CD14-positive monocyte (primary cell): ENCODE measurements around the gene FUT4. TPM values are rescaled to one million over a fixed set of nuclear protein-coding genes. Genes with fewer than 3 reads are reported as not detected.
A peak's percentile ranks its signal among the peaks of the same experiment; 100 is the strongest.

Experiments
- DNase-seq, 3 donors: peaks; one replicate each; pipeline ENCODE4 v3.0.0-alpha.2; 2011 to 2022
- H2AFZ ChIP-seq: 2 replicates; pipeline ENCODE4 v1.6.0; 2012; ENCODE audit warnings: mild to moderate bottlenecking, low read depth, low read length, inconsistent platforms; ENCODE audit not compliant: insufficient read depth, poor library complexity, severe bottlenecking
- H3K27ac ChIP-seq, 2 donors: 1 replicate in 1 of 2; 2 replicates in 1 of 2; pipeline ENCODE4 v1.5.1; 2012 to 2013; ENCODE audit warnings: low read length in 2 of 2, control low read depth in 1 of 2, inconsistent platforms in 1 of 2, low read depth in 1 of 2, mild to moderate bottlenecking in 1 of 2
- H3K27me3 ChIP-seq, 2 donors: one replicate each; pipeline versions ENCODE4 v1.6.0 to v1.6.1; 2011 to 2013; ENCODE audit warnings: low read length in 2 of 2; ENCODE audit not compliant: control insufficient read depth in 2 of 2, insufficient read depth in 2 of 2
- H3K36me3 ChIP-seq, 2 donors: replicated peaks in 1 of 2; 1 replicate in 1 of 2; 2 replicates in 1 of 2; pipeline versions ENCODE4 v1.5.1 to v1.6.1; 2012 to 2013; ENCODE audit warnings: low read length in 2 of 2, control low read depth in 1 of 2, inconsistent platforms in 1 of 2, mild to moderate bottlenecking in 1 of 2; ENCODE audit not compliant: insufficient read depth in 2 of 2, control insufficient read depth in 1 of 2
- H3K4me1 ChIP-seq, 2 donors: 1 replicate in 1 of 2; 2 replicates in 1 of 2; pipeline versions ENCODE4 v1.5.1 to v1.6.1; 2012 to 2013; ENCODE audit warnings: low read length in 2 of 2, control low read depth in 1 of 2, inconsistent platforms in 1 of 2, mild to moderate bottlenecking in 1 of 2, moderate library complexity in 1 of 2; ENCODE audit not compliant: insufficient read depth in 2 of 2, control insufficient read depth in 1 of 2
- H3K4me2 ChIP-seq: replicated peaks from 2 replicates; pipeline ENCODE3; 2012; ENCODE audit warnings: low read length, moderate library complexity, mild to moderate bottlenecking; ENCODE audit not compliant: poor library complexity, severe bottlenecking; ENCODE audit errors: extremely low read depth
- H3K4me3 ChIP-seq, 3 experiments: fragments of 200-600 bp in 1 of 3; sonication (generic) in 1 of 3; replicated peaks in 1 of 3; 1 replicate in 2 of 3; 2 replicates in 1 of 3; pipeline ENCODE4 v1.5.1; 2011 to 2013; ENCODE audit warnings: low read length in 3 of 3, mild to moderate bottlenecking in 3 of 3, control low read depth in 2 of 3, low read depth in 2 of 3, inconsistent platforms in 1 of 3, moderate library complexity in 1 of 3
- H3K79me2 ChIP-seq: 2 replicates; pipeline ENCODE4 v1.6.0; 2012; ENCODE audit warnings: mild to moderate bottlenecking, control low read depth, inconsistent platforms, low read length, moderate library complexity; ENCODE audit not compliant: insufficient read depth
- H3K9ac ChIP-seq: 2 replicates; pipeline ENCODE4 v1.6.0; 2017; ENCODE audit warnings: low read length, mild to moderate bottlenecking; ENCODE audit not compliant: insufficient read depth, poor library complexity, severe bottlenecking
- H3K9me3 ChIP-seq, 2 donors: replicated peaks in 1 of 2; 1 replicate in 1 of 2; 2 replicates in 1 of 2; pipeline versions ENCODE4 v1.5.1 to v1.6.1; 2012 to 2013; ENCODE audit warnings: low read length in 2 of 2, control low read depth in 1 of 2; ENCODE audit not compliant: control insufficient read depth in 1 of 2, insufficient read depth in 1 of 2
- H4K20me1 ChIP-seq: 2 replicates; pipeline ENCODE4 v1.6.0; 2012; ENCODE audit warnings: mild to moderate bottlenecking, low read length, control low read depth, moderate library complexity; ENCODE audit not compliant: insufficient read depth
- H3K27ac Mint-ChIP-seq, 7 donors: one replicate each; pipeline ENCODE4 v1.8.0; 2020; ENCODE audit warnings: mild to moderate bottlenecking in 7 of 7, mixed read lengths in 7 of 7, moderate library complexity in 6 of 7, inconsistent platforms in 2 of 7
- H3K27me3 Mint-ChIP-seq, 3 donors: one replicate each; pipeline ENCODE4 v1.8.0; 2021 to 2022; ENCODE audit warnings: low read depth in 3 of 3, mild to moderate bottlenecking in 3 of 3, mixed read lengths in 3 of 3, moderate library complexity in 3 of 3, inconsistent platforms in 1 of 3
- H3K36me3 Mint-ChIP-seq, 2 donors: one replicate each; pipeline ENCODE4 v1.8.0; 2020; ENCODE audit warnings: mixed read lengths in 2 of 2, inconsistent platforms in 1 of 2, mild to moderate bottlenecking in 1 of 2
- H3K4me1 Mint-ChIP-seq: one replicate; pipeline ENCODE4 v1.8.0; 2020; ENCODE audit warnings: mild to moderate bottlenecking, mixed read lengths
- H3K4me3 Mint-ChIP-seq, 2 donors: one replicate each; pipeline ENCODE4 v1.8.0; 2020; ENCODE audit warnings: mild to moderate bottlenecking in 2 of 2, mixed read lengths in 2 of 2, moderate library complexity in 1 of 2
- H3K9me3 Mint-ChIP-seq, 7 donors: one replicate each; pipeline ENCODE4 v1.8.0; 2020 to 2022; ENCODE audit warnings: mixed read lengths in 7 of 7, mild to moderate bottlenecking in 6 of 7, moderate library complexity in 6 of 7, inconsistent platforms in 2 of 7
- CTCF ChIP-seq: fragments of 200-600 bp; IDR thresholded peaks from one replicate; pipeline ENCODE4 v1.8.0; 2022; ENCODE audit warnings: antibody characterized with exemption, mild to moderate bottlenecking
- WGBS: methylation state at CpG from one replicate; pipeline ENCODE4 v1.1.5; 2013; ENCODE audit warnings: missing lambda C conversion rate; ENCODE audit not compliant: insufficient coverage; 5-methylcytosine and 5-hydroxymethylcytosine counted together
- intact Hi-C, 2 donors: fragments of 100-400 bp; cut with micrococcal nuclease; formaldehyde crosslinking; loops; one replicate each; pipeline versions ENCODE4 v1.15.0 to v1.15.1; 2023
- polyA plus RNA-seq, 3 donors: library from polyadenylated mRNA; depleted of rRNA in 1 of 3; unstranded in 2 of 3; stranded (reverse) in 1 of 3; fragments of 300-500 nt in 2 of 3; fragments of >200 nt in 1 of 3; fragmentation: Illumina TruSeq in 2 of 3; gene quantifications; 1 replicate in 2 of 3; 2 replicates in 1 of 3; pipeline ENCODE4 v1.2.3, GENCODE V29; 2012 to 2021

The FUT4 gene
- polyA plus RNA-seq, 3 donors: 5.4 to 19.9 (median 6.5) TPM

- no peak overlapping the region for H3K4me3 Mint-ChIP-seq
- Histone ChIP-seq H3K9ac (no peak overlapping the region), H3K27me3 (no peaks in the 10 kb centered on the region), H4K20me1 (no peaks in the 10 kb centered on the region), H3K36me3 (no peaks in the 10 kb centered on the region), H3K4me2 (no peak overlapping the region), H3K4me3 (no peak overlapping the region), H3K27ac (no peak overlapping the region), H3K4me1 (peaks cover 29 to 32% of the 10 kb centered on the region in 2 donors), H3K79me2 (peaks cover 18% of the 10 kb centered on the region), H2AFZ (no peak overlapping the region), H3K9me3 (no peaks in the 10 kb centered on the region)
- no peaks in the 10 kb centered on the region for H3K9me3 Mint-ChIP-seq
- WGBS: 94% methylated on average over 2 of the region's 3 CpGs
- H3K27ac Mint-ChIP-seq: no peak overlapping the region
- intact Hi-C loops: no loop called here
- TF ChIP-seq CTCF: no peak
- no peaks in the 10 kb centered on the region for H3K36me3 Mint-ChIP-seq
- DNase-seq: no peak
- H3K4me1 Mint-ChIP-seq: peaks cover 39% of the 10 kb centered on the region
- no peaks in the 10 kb centered on the region for H3K27me3 Mint-ChIP-seq
Observed at GRCh38 chr11:94532211-94532610, 11.5 kb upstream of the FUT4 start.

GRCh38 chr11:94533206-94533605, 10.5 kb upstream of the FUT4 start:
- Histone ChIP-seq H3K36me3 (no peaks in the 10 kb centered on the region), H2AFZ (no peak overlapping the region), H3K27ac (peak overlapping the region in 1 of 2 donors; percentile 60), H3K4me2 (no peak overlapping the region), H4K20me1 (no peaks in the 10 kb centered on the region), H3K4me3 (no peak overlapping the region), H3K9ac (no peak overlapping the region), H3K4me1 (peaks cover 33 to 38% of the 10 kb centered on the region in 2 donors), H3K27me3 (no peaks in the 10 kb centered on the region), H3K9me3 (no peaks in the 10 kb centered on the region), H3K79me2 (peaks cover 24% of the 10 kb centered on the region)
- no peaks in the 10 kb centered on the region for H3K36me3 Mint-ChIP-seq
- intact Hi-C loops: no loop called here
- DNase-seq: no peak
- no peaks in the 10 kb centered on the region for H3K27me3 Mint-ChIP-seq
- no peak overlapping the region for H3K4me3 Mint-ChIP-seq
- peaks cover 44% of the 10 kb centered on the region for H3K4me1 Mint-ChIP-seq
- no peak for TF ChIP-seq CTCF
- peak overlapping the region in 2 of 7 donors; percentile 30 to 39 for H3K27ac Mint-ChIP-seq
- no CpG with 5 or more reads among the region's 1 CpG for WGBS
- no peaks in the 10 kb centered on the region for H3K9me3 Mint-ChIP-seq
